Smooth muscle cell (in vitro differentiated cells): ENCODE results near the gene IPMK. TPM values are rescaled to one million over a fixed set of nuclear protein-coding genes. Genes with fewer than 3 reads are reported as not detected.
"Not testable (repeated sequence)": the region's sequence is repeated elsewhere in the genome, so short reads cannot be mapped to it uniquely, and the experiment has no call there.

Experiments used
- DNase-seq: peaks from one replicate; lab custom pipeline; 2025; ENCODE audit not compliant: unreplicated experiment; lab: John Stamatoyannopoulos, UW
- H2AFZ ChIP-seq: fragments of 200-600 bp; sonication (generic); 2 replicates; pipeline ENCODE4 v1.6.0; 2016; ENCODE audit warnings: antibody characterized with exemption, low read depth, mild to moderate bottlenecking
- H3F3A ChIP-seq: fragments of 200-600 bp; sonication (generic); 2 replicates; pipeline ENCODE4 v1.6.0; 2017; ENCODE audit warnings: antibody characterized with exemption, low read depth
- H3K27ac ChIP-seq: fragments of 200-600 bp; sonication (generic); 2 replicates; pipeline ENCODE4 v1.5.1; 2016; ENCODE audit warnings: low read depth, mild to moderate bottlenecking
- H3K27me3 ChIP-seq: fragments of 200-600 bp; sonication (generic); 2 replicates; pipeline ENCODE4 v1.6.1; 2016; ENCODE audit warnings: low read depth, mild to moderate bottlenecking
- H3K36me3 ChIP-seq: fragments of 200-600 bp; sonication (generic); 2 replicates; pipeline ENCODE4 v1.5.1; 2016; ENCODE audit warnings: low read depth
- H3K4me1 ChIP-seq: fragments of 200-600 bp; sonication (generic); 2 replicates; pipeline ENCODE4 v1.5.1; 2016; ENCODE audit warnings: low read depth
- H3K4me2 ChIP-seq: fragments of 200-600 bp; sonication (generic); 2 replicates; pipeline ENCODE4 v1.6.0; 2016; ENCODE audit warnings: mild to moderate bottlenecking
- H3K4me3 ChIP-seq: fragments of 200-600 bp; sonication (generic); 2 replicates; pipeline ENCODE4 v1.5.1; 2016; ENCODE audit warnings: mild to moderate bottlenecking
- H3K79me2 ChIP-seq: fragments of 200-600 bp; sonication (generic); 2 replicates; pipeline ENCODE4 v1.6.0; 2016; ENCODE audit warnings: low read depth, mild to moderate bottlenecking
- H3K9ac ChIP-seq: fragments of 200-600 bp; sonication (generic); 2 replicates; pipeline ENCODE4 v1.6.0; 2016; ENCODE audit warnings: low read depth
- H3K9me3 ChIP-seq: fragments of 200-600 bp; sonication (generic); replicated peaks from 2 replicates; pipeline ENCODE4 v1.5.1; 2016; ENCODE audit warnings: low read depth
- H4K20me1 ChIP-seq: fragments of 200-600 bp; sonication (generic); 2 replicates; pipeline ENCODE4 v1.6.0; 2016; ENCODE audit warnings: low read depth
- WGBS: methylation state at CpG from one replicate; pipeline ENCODE4 v1.1.7; 2016; ENCODE audit warnings: low lambda C conversion rate; 5-methylcytosine and 5-hydroxymethylcytosine counted together
- polyA plus RNA-seq: library from polyadenylated mRNA; unstranded; fragments of >200 nt; fragmentation: Nextera tagmentation; extraction: Ambion mirVana; gene quantifications from 2 replicates; pipeline ENCODE4 v1.2.1, GENCODE V29; 2016
- total RNA-seq: library from RNA; depleted of rRNA; stranded (reverse); fragments of >200 nt; gene quantifications from 2 replicates; pipeline ENCODE4 v1.2.3, GENCODE V29; 2014
- TF ChIP-seq, protein P1 (sequence below): fragments of 200-600 bp; sonication (generic); IDR thresholded peaks from 2 replicates; pipeline ENCODE4 v1.5.1; 2017; ENCODE audit warnings: borderline replicate concordance, mild to moderate bottlenecking, antibody characterized with exemption; ENCODE audit not compliant: insufficient read depth, poor library complexity, severe bottlenecking

Gene IPMK
- total and polyA plus RNA-seq, 2 experiments from 2014 or later = 1.9 to 9.2 TPM

DNA sequence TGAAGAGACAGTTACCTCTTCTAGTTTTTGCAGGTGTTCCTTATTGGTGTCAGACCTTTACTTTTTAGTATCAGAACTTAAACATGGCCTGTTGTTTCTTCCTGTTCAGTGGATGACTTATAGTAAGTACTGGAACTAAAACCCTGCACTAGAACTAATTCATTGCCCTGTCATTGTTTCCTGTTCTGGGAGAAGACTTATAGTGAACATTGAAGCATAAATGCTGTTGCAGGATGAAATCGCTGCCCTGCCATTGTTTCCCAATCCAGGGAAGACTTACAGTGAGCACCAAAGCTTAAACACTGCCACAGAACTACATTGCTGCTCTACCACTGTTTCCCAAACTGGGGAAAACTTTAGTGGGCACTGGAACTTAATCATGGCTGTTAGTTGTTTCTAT, 13.1 kb downstream of the IPMK start:
- Histone ChIP-seq H3K4me2 (no peak overlapping the region), H3K4me1 (no peaks in the 10 kb centered on the region), H4K20me1 (no peaks in the 10 kb centered on the region), H3K9ac (no peak overlapping the region), H3F3A (no peaks in the 10 kb centered on the region), H3K9me3 (peaks cover 8% of the 10 kb centered on the region), H2AFZ (no peak overlapping the region), H3K4me3 (no peak overlapping the region), H3K27me3 (no peaks in the 10 kb centered on the region), H3K27ac (no peak overlapping the region), H3K36me3 (peaks cover 3% of the 10 kb centered on the region), H3K79me2 (peaks cover 20% of the 10 kb centered on the region)
- WGBS = 44% methylated on average over 1 of the region's 1 CpG
- TF ChIP-seq, protein P1, sequence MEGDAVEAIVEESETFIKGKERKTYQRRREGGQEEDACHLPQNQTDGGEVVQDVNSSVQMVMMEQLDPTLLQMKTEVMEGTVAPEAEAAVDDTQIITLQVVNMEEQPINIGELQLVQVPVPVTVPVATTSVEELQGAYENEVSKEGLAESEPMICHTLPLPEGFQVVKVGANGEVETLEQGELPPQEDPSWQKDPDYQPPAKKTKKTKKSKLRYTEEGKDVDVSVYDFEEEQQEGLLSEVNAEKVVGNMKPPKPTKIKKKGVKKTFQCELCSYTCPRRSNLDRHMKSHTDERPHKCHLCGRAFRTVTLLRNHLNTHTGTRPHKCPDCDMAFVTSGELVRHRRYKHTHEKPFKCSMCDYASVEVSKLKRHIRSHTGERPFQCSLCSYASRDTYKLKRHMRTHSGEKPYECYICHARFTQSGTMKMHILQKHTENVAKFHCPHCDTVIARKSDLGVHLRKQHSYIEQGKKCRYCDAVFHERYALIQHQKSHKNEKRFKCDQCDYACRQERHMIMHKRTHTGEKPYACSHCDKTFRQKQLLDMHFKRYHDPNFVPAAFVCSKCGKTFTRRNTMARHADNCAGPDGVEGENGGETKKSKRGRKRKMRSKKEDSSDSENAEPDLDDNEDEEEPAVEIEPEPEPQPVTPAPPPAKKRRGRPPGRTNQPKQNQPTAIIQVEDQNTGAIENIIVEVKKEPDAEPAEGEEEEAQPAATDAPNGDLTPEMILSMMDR = no peak
- DNase-seq = no peak

GRCh38 chr10:58253184-58253583, 14.5 kb downstream of the IPMK start:
- DNase-seq = no peak
- TF ChIP-seq, protein P1 = no peak
- Histone ChIP-seq H3K27ac (no peak overlapping the region), H3K4me2 (no peak overlapping the region), H3K27me3 (no peaks in the 10 kb centered on the region), H4K20me1 (no peaks in the 10 kb centered on the region), H3K4me3 (no peak overlapping the region), H2AFZ (no peak overlapping the region), H3K36me3 (peaks cover 3% of the 10 kb centered on the region), H3K79me2 (peaks cover 11% of the 10 kb centered on the region), H3K9ac (no peak overlapping the region), H3K4me1 (no peaks in the 10 kb centered on the region), H3K9me3 (peaks cover 8% of the 10 kb centered on the region), H3F3A (no peaks in the 10 kb centered on the region)
- 81% methylated on average over 4 of the region's 4 CpGs for WGBS

GRCh38 chr10:58244666-58245065, 23.0 kb downstream of the IPMK start:
- H3K4me1 ChIP-seq, H2AFZ ChIP-seq, H3K27ac ChIP-seq, H4K20me1 ChIP-seq, H3K9ac ChIP-seq, H3F3A ChIP-seq, H3K9me3 ChIP-seq, H3K36me3 ChIP-seq, H3K4me3 ChIP-seq, DNase-seq, H3K4me2 ChIP-seq, H3K27me3 ChIP-seq: not testable (repeated sequence)
- H3K79me2 ChIP-seq = peaks cover 10% of the 10 kb centered on the region
- WGBS = 97% methylated on average over 3 of the region's 3 CpGs

- not testable (repeated sequence) for H3K27me3 ChIP-seq, H3K4me3 ChIP-seq, H3K4me1 ChIP-seq, H3K27ac ChIP-seq, H3F3A ChIP-seq, H3K36me3 ChIP-seq, H2AFZ ChIP-seq, H3K4me2 ChIP-seq, DNase-seq, H3K9ac ChIP-seq, H3K9me3 ChIP-seq, H4K20me1 ChIP-seq
- H3K79me2 ChIP-seq = peaks cover 13% of the 10 kb centered on the region
- 94% methylated on average over 26 of the region's 28 CpGs for WGBS
Observed at GRCh38 chr10:58244242-58244641, 23.5 kb downstream of the IPMK start.

- H3K4me2 ChIP-seq, H3F3A ChIP-seq, H3K27me3 ChIP-seq, H3K4me1 ChIP-seq, H2AFZ ChIP-seq, H3K9ac ChIP-seq, H3K4me3 ChIP-seq, H3K36me3 ChIP-seq, H4K20me1 ChIP-seq, H3K9me3 ChIP-seq, DNase-seq, H3K27ac ChIP-seq: not testable (repeated sequence)
- WGBS = over 99% methylated on average over 16 of the region's 31 CpGs
- peaks cover 17% of the 10 kb centered on the region for H3K79me2 ChIP-seq
Observed at GRCh38 chr10:58243801-58244200, 23.9 kb downstream of the IPMK start.
